Right lobe of liver (tissue), 6 donors: Measurements from ENCODE around the gene PRRC1. TPM values are rescaled to one million over a fixed set of nuclear protein-coding genes. Genes with fewer than 3 reads are reported as not detected.

Source experiments
- ATAC-seq, 4 donors: fragments of 200-7000 bp; cut with Tn5 transposase; one replicate each; pipeline ENCODE4 v1.9.1; 2020; ENCODE audit warnings: mild to moderate bottlenecking in 4 of 4, moderate library complexity in 4 of 4
- DNase-seq, 3 donors: peaks; one replicate each; pipeline ENCODE4 v3.0.0-alpha.2; 2020
- H3K27ac ChIP-seq, 3 donors: fragments of 200-600 bp; one replicate each; pipeline ENCODE4 v1.8.0; 2022
- H3K27me3 ChIP-seq, 2 donors: fragments of 200-600 bp; one replicate each; pipeline ENCODE4 v1.8.0; 2022
- H3K36me3 ChIP-seq, 4 donors: fragments of 200-600 bp; sonication (generic) in 1 of 4; one replicate each; pipeline versions ENCODE4 v1.5.1 to v1.8.0; 2017 to 2022; ENCODE audit warnings: control low read depth in 1 of 4
- H3K4me1 ChIP-seq, 4 donors: fragments of 200-600 bp; sonication (generic) in 1 of 4; one replicate each; pipeline versions ENCODE4 v1.5.1 to v1.8.0; 2017 to 2022; ENCODE audit warnings: control low read depth in 1 of 4
- H3K4me3 ChIP-seq, 3 donors: fragments of 200-600 bp; one replicate each; pipeline ENCODE4 v1.8.0; 2022
- H3K9me3 ChIP-seq, 4 donors: fragments of 200-600 bp; sonication (generic) in 1 of 4; one replicate each; pipeline versions ENCODE4 v1.5.1 to v1.8.0; 2017 to 2022; ENCODE audit warnings: control low read depth in 1 of 4
- POLR2A ChIP-seq: fragments of 450-650 bp; IDR thresholded peaks from one replicate; pipeline ENCODE4 v1.6.1; 2017; ENCODE audit warnings: antibody characterized with exemption, mild to moderate bottlenecking
- WGBS: methylation state at CpG from one replicate; pipeline ENCODE4 v1.1.6; 2018; ENCODE audit warnings: low coverage, low lambda C conversion rate; ENCODE audit not compliant: insufficient coverage; ENCODE audit errors: missing lambda C conversion rate; 5-methylcytosine and 5-hydroxymethylcytosine counted together
- intact Hi-C, 2 donors: fragments of 100-400 bp; cut with DNase I; formaldehyde crosslinking; loops; one replicate each; pipeline versions ENCODE4 v1.11.2 to v1.14.1; 2022
- total RNA-seq, 6 experiments: library from RNA; depleted of rRNA in 2 of 6; stranded (reverse); fragments of >200 nt in 2 of 6; fragmentation: NEBNext Ultra II Directional in 3 of 6; extraction: Animal tissue kit (Norgen Biotek cat#: 25700) in 3 of 6; gene quantifications; one replicate each; pipeline versions ENCODE4 v1.1.0 to v1.2.4, GENCODE V29; 2016 to 2023
- TF ChIP-seq, protein P1 (sequence below), 4 donors: fragments of 200-600 bp in 3 of 4; fragments of 450-650 bp in 1 of 4; IDR thresholded peaks; one replicate each; pipeline versions ENCODE4 v1.5.1 to v1.8.0; 2016 to 2022; ENCODE audit warnings: antibody characterized with exemption in 4 of 4, mild to moderate bottlenecking in 2 of 4
- donor health status: DM: no; HTN: yes; CAD: no.
- donor health status: DM: no; HTN: no; CAD: no.
- donor health status: DM: no; HTN: no; CAD: no.
- donor health status: DM: no; HTN: yes; CAD: no.
- donor health status: DM: no; HTN: yes; CAD: no.

Gene PRRC1
- total RNA-seq, 6 experiments from 2014 or later, result 18.5 to 36.9 (median 31.4) TPM

DNA sequence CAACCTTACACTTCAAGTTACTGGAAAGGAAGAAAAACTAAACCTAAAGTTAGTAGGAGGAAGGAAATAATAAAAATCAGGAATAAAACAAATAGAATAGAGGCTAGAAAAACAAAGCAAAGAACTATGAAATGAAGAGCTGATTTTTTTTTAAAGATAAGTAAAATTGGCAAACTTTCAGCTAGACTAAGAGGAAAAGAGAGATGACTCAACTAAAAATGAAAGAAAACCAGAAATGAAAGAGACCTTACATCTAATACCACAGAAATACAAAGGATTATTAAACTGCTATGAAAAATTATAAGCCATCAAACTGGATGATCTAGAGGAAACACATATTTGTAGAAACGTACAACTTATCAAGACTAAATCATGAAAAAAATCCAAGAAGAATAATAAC lies 60.0 kb downstream of the PRRC1 start:
- no peaks in the 10 kb centered on the region for H3K36me3 ChIP-seq
- 17% methylated on average over 1 of the region's 1 CpG for WGBS
- no peaks in the 10 kb centered on the region for H3K27me3 ChIP-seq
- no peak overlapping the region for H3K27ac ChIP-seq
- ATAC-seq (no peak), DNase-seq (no peak)
- H3K9me3 ChIP-seq, result peaks cover 0 to 3% (median 0%) of the 10 kb centered on the region in 4 donors
- intact Hi-C loops, result no loop called here
- no peaks in the 10 kb centered on the region for H3K4me1 ChIP-seq
- no peak overlapping the region for H3K4me3 ChIP-seq
- TF ChIP-seq, protein P1, sequence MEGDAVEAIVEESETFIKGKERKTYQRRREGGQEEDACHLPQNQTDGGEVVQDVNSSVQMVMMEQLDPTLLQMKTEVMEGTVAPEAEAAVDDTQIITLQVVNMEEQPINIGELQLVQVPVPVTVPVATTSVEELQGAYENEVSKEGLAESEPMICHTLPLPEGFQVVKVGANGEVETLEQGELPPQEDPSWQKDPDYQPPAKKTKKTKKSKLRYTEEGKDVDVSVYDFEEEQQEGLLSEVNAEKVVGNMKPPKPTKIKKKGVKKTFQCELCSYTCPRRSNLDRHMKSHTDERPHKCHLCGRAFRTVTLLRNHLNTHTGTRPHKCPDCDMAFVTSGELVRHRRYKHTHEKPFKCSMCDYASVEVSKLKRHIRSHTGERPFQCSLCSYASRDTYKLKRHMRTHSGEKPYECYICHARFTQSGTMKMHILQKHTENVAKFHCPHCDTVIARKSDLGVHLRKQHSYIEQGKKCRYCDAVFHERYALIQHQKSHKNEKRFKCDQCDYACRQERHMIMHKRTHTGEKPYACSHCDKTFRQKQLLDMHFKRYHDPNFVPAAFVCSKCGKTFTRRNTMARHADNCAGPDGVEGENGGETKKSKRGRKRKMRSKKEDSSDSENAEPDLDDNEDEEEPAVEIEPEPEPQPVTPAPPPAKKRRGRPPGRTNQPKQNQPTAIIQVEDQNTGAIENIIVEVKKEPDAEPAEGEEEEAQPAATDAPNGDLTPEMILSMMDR (IDR thresholded peaks at IDR 0.05), result no peak
- TF ChIP-seq POLR2A, result no peak

DNA sequence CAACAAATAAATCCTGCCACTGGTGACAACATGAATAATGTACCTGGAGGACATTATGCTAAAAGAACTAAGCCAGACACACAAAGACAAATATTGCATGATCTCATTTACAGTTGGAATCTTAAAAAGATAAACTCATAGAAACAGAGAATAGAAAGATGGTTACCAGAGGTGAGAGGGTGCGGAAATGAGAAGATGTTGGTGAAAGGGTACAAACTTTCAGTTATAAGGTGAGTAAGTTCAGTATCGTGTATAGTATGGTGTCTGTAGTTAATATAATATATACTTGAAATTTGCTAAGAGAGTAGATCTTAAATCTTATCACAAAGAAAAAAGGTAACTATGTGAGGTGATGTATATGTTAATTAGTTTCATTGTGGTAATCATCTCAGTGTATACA lies 63.3 kb downstream of the PRRC1 start:
- Histone ChIP-seq H3K36me3 (no peaks in the 10 kb centered on the region), H3K9me3 (no peaks in the 10 kb centered on the region), H3K27ac (no peak overlapping the region), H3K4me3 (no peak overlapping the region), H3K4me1 (no peaks in the 10 kb centered on the region), H3K27me3 (no peaks in the 10 kb centered on the region)
- no peak for TF ChIP-seq POLR2A
- TF ChIP-seq, protein P1 (IDR thresholded peaks at IDR 0.05), result no peak
- intact Hi-C loops, result no loop called here
- WGBS, result 69% methylated on average over 2 of the region's 2 CpGs
- DNase-seq, result no peak
- ATAC-seq, result no peak

DNA sequence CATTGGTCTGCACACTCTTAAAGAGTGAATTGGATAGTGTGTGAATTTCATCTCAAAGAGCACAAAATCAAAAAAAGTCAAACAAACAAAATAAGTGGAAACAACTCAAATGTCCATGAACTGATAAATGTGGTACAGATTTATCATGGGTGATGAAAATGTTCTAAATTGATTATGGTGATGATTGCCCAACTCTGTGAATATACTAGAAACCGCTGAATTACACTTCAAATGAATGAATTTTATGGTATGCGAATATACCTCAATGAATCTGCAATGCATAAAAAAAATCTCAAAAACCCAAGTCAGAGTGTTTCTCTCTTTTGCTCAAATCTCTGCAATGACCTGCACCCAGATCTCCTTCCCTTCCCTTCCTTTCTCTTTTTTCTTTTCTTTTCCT lies 64.0 kb downstream of the PRRC1 start:
- no peak for ATAC-seq
- H3K9me3 ChIP-seq, result no peaks in the 10 kb centered on the region
- H3K27me3 ChIP-seq, result no peaks in the 10 kb centered on the region
- WGBS, result 88% methylated on average over 2 of the region's 2 CpGs
- H3K36me3 ChIP-seq, result no peaks in the 10 kb centered on the region
- no peak overlapping the region for H3K4me3 ChIP-seq
- no peak overlapping the region for H3K27ac ChIP-seq
- no peaks in the 10 kb centered on the region for H3K4me1 ChIP-seq
- TF ChIP-seq, protein P1 (IDR thresholded peaks at IDR 0.05), result no peak
- TF ChIP-seq POLR2A, result no peak
- no peak for DNase-seq
- intact Hi-C loops, result no loop called here

DNA sequence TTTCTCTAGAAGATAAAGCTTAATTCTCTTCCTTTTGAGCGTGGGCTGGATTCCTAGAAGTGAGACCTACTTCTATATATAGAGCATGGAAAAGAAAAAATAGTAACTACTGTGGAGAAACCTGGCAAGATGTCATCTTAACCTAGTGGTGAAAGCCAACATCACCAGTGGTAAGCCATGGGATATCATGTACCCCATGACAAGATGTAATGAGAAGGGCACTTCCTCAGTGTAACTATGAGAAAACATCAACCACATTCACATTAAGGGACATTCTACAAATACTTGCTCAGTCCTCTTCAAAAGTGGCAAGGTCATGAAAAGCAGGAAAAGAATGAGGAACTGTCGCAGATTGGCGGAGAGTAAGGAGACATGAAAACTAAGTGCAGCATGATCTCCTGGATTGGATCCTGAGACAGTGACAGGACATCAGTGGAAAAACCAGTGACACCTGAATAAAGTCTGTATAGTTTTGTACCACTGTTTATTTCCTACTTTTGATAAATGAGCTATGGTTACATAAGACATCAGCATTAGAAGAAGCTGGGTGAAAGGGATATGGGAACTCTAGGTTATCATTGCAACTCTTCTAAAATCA lies 65.4 kb downstream of the PRRC1 start:
- Histone ChIP-seq H3K27me3 (no peaks in the 10 kb centered on the region), H3K4me1 (no peaks in the 10 kb centered on the region), H3K36me3 (no peaks in the 10 kb centered on the region), H3K4me3 (no peak overlapping the region), H3K9me3 (no peaks in the 10 kb centered on the region), H3K27ac (no peak overlapping the region)
- no peak for DNase-seq
- 62% methylated on average over 3 of the region's 3 CpGs for WGBS
- TF ChIP-seq, protein P1 (IDR thresholded peaks at IDR 0.05), result no peak
- no peak for TF ChIP-seq POLR2A
- intact Hi-C loops, result no loop called here
- no peak for ATAC-seq

DNA sequence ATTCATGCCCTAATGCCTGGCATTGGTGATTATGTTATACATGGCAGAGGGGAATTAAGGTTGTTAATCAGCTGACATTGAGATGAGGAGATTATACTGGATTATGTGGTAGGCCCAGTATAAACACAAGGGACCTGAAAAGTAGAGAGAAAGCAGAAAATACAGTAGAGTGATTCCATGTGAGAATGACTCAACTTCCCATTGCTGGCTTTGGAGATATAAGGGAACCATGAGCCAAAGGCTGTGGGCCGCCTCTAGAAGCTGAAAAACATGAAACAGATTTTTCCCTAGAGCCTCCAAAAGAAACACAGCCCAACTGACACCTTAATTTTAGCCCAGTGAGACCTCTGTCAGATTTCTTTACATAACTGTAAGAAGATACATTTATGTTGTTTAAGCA lies 66.4 kb downstream of the PRRC1 start:
- Histone ChIP-seq H3K27me3 (no peaks in the 10 kb centered on the region), H3K9me3 (no peaks in the 10 kb centered on the region), H3K27ac (no peak overlapping the region), H3K4me3 (no peak overlapping the region), H3K36me3 (no peaks in the 10 kb centered on the region), H3K4me1 (no peaks in the 10 kb centered on the region)
- WGBS, result 53% methylated on average over 1 of the region's 1 CpG
- ATAC-seq, result no peak
- intact Hi-C loops, result no loop called here
- TF ChIP-seq, protein P1 (IDR thresholded peaks at IDR 0.05), result no peak
- TF ChIP-seq POLR2A, result no peak
- no peak for DNase-seq
